Hippocampal formation (tissue), 2 donors: ENCODE results near the gene RRAD.
"Not testable (repeated sequence)": the region's sequence is repeated elsewhere in the genome, so short reads cannot be mapped to it uniquely, and the experiment has no call there.

ENCODE experiments used
- DNase-seq, 2 donors: peaks; one replicate each; lab custom pipeline; 2025; lab: John Stamatoyannopoulos, UW

Gene RRAD, protein sequence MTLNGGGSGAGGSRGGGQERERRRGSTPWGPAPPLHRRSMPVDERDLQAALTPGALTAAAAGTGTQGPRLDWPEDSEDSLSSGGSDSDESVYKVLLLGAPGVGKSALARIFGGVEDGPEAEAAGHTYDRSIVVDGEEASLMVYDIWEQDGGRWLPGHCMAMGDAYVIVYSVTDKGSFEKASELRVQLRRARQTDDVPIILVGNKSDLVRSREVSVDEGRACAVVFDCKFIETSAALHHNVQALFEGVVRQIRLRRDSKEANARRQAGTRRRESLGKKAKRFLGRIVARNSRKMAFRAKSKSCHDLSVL

DNA sequence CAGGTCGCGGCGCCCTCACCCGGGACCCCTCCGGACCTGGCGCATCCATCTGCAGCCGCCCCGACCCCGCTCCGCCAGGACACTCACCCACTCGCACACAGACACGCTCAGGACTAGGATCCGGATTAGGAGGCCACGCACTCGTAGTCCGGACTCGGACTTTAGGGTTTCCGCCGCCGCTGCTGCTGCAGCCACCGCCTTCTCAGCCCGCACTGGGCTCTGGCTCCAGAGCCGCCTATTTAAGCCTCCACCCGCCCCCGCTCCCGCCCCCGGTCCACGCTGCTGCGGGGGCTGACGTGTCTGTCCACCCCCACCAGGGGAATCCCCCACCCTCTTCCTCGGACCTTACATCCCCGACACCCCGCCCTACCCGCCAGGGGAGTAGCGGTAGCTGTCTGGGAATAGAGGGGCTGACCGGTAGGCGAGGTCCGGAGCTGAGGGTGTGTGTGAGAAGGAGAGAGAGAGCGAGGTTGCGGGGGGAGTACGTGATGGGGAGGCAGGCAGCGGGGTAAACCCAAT is at the start of gene RRAD:
Gene RRAD (minus strand): TSS at position 214 of the 519 bp plus-strand sequence. CDS start 356 bp downstream, outside the sequence.
- DNase-seq, result no peak

DNA sequence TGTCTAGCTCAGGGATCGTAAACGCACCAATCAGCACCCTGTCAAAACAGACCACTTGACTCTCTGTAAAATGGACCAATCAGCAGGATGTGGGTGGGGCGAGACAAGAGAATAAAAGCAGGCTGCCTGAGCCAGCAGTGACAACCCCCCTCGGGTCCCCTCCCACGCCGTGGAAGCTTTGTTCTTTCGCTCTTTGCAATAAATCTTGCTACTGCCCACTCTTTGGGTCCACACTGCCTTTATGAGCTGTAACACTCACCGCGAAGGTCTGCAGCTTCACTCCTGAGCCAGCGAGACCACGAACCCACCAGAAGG is 49.6 kb upstream of the RRAD start:
- not testable (repeated sequence) for DNase-seq

DNA sequence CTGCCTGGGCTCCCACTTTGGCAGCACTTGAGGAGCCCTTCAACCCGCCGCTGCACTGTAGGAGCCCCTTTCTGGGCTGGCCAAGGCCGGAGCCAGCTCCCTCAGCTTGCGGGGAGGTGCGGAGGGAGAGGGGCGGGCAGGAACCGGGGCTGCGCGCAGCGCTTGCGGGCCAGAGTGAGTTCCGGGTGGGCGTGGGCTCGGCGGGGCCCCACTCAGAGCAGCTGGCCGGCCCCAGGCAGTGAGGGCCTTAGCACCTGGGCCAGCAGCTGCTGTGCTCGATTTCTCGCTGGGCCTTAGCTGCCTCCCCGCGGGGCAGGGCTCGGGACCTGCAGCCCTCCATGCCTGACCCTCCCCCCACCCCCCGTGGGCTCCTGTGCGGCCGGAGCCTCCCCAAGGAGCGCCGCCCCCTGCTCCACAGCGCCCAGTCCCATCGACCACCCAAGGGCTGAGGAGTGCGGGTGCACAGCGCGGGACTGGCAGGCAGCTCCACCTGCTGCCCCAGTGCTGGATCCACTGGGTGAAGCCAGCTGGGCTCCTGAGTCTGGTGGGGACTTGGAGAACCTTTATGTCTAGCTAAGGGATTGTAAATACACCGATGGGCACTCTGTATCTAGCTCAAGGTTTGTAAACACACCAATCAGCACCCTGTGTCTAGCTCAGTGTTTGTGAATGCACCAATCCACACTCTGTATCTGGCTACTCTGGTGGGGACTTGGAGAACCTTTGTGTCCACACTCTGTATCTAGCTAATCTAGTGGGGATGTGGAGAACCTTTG is 49.0 kb upstream of the RRAD start:
- DNase-seq, result not testable (repeated sequence)

DNA sequence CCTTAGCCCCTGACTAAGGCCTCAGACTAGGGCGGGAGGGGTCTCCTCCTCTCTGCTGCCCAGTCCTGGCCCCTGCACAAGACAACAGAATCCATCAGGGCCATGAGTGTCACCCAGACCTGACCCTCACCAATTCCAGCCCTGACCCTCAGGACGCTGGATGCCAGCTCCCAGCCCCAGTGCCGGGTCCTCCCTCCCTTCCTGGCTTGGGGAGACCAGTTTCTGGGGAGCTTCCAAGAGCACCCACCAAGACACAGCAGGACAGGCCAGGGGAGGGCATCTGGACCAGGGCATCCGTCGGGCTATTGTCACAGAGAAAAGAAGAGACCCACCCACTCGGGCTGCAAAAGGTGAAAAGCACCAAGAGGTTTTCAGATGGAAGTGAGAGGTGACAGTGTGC is 48.4 kb upstream of the RRAD start:
- no peak for DNase-seq

DNA sequence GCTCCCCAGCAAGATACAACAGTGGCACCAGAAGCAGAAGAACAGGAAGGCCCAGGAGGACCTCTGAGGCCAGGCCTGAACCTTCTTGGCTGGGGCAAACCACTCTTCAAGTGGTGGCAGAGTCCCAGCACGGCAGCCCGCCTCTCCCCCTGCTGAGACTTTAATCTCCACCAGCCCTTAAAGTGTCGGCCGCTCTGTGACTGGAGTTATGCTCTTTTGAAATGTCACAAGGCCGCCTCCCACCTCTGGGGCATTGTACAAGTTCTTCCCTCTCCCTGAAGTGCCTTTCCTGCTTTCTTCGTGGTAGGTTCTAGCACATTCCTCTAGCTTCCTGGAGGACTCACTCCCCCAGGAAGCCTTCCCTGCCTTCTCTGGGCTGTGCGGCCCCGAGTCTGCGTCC is 47.6 kb upstream of the RRAD start:
- DNase-seq, result no peak

DNA sequence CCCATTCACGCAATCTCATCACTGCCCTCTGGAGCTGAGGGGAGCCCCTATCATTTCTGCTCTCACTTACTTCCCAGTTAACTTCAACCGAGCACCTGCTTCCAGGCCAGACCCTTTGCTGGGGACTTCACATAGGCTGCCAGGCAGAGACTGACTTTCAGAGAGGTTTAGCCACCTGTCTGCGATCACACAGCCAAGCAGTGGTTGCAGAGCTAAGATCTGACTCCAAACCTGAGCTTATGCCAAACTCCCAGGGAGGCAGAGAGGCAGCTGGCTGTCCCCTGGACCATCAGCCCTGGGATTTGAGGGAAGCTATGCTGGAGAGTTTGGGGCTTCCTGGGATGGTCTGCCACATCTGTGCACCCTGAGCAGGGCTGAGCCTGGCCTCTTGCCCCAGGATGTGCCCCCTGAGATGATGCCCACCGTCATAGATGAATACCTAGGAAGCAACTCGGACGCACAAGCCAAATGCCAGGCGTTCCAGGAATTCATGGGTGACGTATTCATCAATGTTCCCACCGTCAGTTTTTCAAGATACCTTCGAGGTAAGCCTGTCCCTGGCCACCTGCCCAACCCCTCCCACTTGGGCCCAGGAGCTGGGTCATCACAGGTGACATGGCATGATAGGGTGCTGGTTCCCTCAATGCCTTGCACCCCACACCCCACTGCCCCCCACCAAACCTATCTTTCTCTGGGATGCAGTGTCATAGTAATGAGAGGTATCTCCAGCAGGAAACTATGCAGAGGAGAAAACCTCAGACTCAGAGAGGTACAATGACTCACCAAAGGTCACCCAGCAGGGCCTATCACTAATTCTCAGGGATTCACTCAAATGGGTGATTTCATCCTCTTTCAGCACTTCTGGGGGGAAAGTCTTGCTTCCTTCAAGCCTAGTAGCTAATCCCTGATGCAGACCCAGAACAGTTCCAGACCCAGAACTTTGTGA is 45.7 kb upstream of the RRAD start:
- DNase-seq, result no peak

DNA sequence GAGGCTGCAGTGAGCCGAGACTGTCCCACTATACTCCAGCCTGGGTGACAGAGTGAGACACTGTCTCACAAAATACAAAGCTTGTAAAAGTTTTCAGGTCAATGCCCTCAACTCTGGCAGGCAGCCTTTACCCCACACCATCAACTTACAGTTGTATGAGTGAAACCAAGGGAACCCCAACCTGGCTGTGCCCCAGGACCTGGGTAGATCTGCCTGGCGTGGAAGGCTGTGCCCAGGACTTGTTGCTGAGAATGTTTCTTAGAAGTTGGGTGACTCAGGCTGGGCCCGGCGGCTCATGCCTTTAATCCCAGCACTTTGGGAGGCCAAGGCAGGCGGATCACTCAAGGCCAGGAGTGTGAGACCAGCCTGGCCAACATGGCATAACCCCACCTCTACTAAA is 43.5 kb upstream of the RRAD start:
- DNase-seq, result no peak

DNA sequence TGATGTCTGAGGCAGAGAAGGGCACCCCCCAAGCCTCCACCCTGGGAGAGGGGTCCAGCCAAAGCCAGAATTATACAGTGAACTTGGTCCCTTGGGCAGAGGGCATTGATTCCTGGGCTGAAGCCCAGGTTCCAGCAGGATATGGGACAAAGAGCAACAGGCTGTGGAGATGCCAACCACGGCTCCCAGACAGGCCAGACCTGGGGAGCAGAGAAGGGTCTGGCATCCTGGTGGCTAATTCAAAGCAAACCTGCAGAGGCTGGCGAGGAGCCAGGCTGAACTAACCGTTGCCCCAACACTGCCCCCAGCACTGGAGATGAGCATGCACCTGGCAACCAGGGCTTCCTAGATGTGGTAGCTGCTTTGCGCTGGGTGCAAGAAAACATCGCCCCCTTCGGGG is 38.7 kb upstream of the RRAD start:
- DNase-seq, result no peak

DNA sequence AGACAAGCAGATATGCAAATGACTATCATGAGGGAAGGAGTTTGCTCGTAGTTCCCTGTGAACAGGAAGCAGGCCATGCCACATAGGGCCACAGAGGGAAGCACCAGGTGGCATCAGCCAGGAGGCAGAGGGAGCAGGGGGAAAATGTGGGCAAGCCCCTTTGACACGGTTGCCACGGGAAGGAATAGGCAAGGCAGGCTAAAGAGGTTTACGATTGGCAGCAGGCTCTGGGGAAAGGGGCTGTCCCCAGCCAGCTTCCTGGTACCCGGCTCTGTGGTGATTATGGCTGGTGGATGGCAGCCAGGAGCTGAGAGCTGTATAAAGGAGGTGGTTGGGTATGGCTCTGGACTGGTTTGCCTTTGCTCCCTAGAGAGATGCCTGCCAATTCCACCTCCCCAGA is 36.6 kb upstream of the RRAD start:
- no peak for DNase-seq

DNA sequence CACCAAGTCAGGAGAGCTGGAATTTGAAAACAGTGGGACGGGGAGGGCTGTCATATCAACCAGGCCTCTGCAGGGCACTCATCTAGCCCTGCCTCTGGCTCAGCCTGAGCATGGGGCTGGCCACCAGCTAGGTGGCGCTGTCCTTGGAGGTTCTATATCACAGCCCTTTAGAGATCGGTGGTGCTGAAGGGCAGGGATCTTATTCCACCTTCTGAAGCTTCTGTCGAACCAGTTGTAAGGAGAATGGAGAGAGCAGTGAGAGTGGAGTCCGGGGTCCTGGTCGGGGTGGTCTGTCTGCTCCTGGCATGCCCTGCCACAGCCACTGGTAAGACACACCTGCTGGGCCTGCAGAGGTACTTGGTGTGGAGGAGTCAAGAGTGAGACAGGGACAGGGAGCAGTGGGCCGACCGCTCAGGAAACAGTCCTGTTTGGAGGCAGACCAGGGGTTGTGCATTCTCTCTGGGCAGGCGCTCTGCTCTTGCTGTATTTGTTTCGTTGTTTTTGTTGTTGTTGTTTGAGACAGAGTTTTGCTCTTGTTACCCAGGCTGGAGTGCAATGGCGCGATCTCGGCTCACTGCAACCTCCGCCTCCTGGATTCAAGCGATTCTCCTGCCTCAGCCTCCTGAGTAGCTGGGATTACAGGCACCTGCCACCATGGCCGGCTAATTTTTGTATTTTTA is 35.9 kb upstream of the RRAD start, which contains the start of gene CES3:
Gene CES3 (plus strand): TSS at position 202 of the 680 bp plus-strand sequence. CDS start 42 bp downstream, at position 244.
- DNase-seq, result peak in 1 of 2 donors; percentile 11

DNA sequence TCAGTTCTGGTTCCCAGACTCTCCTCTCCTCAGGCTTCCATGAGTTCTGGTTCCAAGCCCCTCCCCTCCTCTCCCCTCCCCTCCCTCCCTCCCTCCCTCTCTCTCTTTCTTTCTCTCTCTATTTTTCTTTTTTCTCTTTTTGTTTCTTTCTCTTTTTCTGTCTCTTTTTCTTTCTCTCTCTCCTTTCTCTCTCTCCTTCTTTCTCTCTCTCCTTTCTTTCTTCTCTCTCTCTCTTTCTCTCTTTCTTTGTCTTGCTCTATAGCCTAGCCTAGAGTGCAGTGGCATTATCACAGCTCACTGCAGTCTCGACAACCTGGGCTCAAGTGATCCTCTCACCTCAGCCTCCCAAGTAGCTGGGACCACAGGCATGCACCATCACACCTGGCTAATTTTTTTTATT is 34.9 kb upstream of the RRAD start:
- DNase-seq, result no peak

DNA sequence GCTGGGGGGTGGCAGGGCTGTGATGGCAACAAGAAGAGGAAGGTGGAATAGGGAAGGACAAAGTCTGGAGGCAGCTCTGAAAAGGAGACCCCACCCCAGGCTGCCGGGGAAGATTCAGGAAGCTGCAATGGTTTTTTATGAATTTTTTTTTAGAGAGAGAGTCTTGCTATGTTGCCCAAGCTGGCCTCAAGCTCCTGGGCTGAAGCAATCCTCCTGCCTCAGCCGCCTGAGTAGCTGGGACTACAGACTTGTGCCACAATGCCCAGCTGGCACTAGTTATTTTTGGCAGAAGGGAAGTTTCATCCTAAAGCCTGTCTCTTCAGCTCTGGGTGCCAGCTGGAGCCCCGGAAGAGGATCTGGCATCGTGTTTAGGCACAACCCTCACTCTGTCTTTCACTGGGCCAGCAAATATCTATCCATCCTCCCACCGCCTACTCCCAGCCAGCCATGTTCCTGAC is 34.4 kb upstream of the RRAD start:
- DNase-seq, result peak; percentile 16 to 45

DNA sequence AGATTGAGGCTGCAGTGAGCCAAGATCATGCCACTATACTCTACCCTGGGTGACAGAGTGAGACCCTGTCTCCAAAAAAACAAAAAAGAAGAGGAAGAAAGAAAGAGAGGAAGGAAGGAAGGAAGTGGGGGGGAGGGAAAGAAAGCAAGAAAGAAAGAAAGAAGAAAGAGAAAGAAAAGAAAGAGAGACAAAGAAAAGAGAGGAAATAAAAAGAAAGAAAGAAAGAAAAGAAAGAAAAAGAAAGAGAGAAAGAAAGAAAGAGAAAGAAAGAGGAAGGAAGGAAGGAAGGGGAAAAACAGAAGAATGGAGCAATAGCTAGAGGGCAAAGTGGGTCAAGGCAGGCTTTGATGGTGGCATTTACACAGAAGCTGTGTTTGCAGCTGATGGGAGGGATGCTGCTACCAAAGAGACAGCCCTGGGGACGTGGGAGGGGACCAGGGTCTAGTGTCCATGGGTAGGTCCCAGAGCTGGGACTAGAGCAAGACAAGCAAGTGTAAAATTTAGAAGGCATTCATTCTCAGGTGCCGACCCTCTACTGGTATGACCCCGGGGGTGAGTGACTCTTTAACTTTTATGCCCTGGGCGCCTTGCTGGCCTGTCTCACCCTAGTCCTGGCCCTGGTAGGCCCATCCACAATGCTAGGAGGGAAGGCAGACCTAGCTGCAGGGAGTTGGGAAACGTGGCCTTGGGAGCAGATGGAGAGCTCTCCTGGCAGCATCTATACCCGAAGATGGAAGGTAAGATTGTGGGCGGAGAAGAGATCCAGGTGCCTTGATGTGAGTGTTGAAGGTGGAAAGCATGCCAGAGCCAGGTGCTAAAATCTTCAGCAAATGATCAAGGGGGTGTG is 33.7 kb upstream of the RRAD start:
- no peak for DNase-seq

DNA sequence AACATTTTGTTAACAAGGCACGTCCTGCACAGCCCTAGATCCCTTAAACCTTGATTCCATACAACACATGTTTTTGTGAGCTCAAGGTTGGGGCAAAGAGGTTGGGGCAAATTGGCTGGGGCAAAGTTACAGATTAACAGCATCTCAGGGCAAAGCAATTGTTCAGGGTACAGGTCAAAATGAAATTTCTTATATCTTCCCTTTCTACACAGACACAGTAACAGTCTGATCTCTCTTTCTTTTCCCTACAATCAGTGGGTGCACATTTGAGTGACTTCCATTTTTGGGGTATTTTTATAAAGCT is 30.8 kb upstream of the RRAD start:
- DNase-seq, result not testable (repeated sequence)

DNA sequence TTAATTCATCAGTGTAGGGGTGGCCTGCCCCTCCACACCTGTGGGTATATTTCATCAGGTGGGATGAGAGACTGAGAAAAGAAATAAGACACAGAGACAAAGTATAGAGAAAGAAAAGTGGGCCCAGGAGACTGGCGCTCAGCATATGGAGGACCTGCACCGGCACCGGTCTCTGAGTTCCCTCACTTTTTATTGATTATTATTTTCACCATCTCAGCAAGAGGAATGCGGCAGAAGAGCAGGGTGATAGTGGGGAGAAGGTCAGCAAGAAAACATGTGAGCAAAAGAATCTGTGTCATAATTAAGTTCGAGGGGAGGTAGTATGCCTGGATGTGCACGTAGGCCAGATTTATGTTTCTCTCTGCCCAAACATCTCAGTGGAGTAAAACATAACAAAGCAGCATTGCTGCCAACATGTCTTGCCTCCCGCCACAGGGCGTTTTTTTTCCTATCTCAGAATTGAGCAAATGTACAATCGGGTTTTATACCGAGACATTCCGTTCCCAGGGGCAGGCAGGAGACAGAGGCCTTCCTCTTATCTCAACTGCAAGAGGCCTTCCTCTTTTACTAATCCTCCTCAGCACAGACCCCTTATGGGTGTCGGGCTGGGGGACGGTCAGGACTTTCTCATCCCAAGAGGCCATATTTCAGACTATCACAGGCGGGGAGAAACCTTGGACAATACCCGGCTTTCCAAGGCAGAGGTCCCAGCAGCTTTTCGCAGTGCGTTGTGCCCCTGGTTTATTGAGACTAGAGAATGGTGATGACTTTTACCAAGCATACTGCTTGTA is 30.2 kb upstream of the RRAD start:
- DNase-seq, result not testable (repeated sequence)

DNA sequence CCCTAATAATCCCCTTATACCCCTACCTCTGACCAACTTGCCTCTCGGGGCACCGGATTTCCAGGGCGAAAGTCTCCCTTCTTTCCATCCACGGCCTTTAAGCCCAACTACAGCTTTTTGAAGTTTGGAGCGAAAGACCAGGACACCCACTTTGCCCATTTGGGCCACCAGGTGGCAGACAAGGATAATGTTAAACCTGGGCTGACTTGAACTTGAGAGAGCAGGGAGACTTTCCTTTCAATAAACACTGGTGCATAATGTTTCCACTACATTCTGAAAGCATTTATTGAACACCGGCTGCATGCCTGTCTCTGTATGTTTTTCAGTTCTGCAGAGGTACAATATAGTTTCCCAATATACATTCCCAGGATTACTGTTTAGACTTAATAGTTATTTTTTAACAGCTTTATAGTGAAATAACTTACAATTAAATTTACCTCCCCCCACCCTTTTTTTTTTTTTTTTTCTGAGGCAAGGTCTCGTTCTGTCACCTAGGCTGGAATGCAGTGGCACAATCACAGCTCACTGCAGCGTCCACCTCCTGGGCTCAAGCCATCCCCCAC is 28.8 kb upstream of the RRAD start:
- DNase-seq, result peak; percentile 52 to 70

DNA sequence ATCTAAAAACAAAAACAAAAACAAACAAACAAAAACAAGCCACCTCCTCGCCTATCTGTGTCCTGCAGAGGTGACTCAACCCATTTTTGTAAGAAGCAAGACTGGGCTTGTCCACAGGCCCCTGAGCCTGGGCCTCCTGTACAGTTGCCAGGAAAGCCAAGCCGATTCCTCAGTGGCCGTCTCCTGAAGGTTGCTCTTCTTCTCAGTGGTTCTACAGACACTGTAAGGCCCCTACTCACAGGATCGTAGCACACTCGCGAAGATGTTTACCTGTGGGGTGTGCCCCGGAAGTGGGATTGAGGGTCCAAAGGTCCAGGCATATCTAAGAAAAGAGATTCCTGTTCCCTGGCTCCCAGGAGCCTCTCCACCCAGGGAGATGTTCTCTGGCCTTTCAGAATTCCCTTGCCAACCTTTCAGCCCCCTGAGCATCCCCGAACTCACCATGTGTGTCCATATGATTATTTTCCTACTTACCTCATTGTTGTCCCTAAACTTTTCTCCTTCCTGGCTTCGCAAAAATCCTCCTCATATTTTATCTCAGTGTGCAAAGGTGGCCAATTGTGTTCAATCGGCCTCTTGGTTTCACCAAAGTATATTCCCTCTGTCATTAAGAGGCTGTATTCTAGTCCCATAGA is 28.2 kb upstream of the RRAD start:
- DNase-seq, result no peak

DNA sequence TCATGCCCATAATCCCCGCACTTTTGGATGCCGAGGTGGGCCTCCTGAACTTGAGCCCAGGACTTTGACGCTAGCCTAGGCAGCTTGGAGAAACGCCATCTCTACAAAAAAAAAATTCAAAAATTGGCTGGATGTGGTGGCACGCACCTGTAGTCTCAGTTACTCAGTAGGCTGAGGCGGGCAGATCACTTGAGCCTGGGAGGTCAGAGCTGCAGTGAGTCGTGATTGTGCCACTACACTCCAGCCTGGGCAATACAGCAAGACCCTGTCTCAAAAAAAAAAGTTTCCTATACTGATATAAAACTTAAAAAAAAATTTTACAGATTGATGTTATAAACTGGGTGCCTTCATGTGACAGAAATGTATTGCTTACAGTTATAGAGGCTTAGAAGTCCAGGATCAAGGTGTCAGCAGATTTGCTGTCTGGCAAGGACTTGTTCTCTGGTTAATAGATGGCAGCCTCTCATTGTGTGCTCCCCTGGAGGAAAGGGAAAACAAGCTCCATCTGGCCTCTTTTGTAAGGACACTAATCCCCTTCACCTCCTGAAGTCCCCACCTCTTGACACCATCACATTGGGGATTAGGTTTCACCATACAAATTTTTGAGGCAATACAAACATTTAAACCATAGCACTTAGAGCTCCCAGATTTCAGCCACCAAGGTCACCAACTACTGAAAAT is 27.2 kb upstream of the RRAD start:
- no peak for DNase-seq
